Activated naive CD4-positive, alpha-beta T cell treated with anti-CD3 and anti-CD28 coated beads, Interleukin-2, amount 50 U/mL, for 16 hours (primary cell): ENCODE data around the gene CABP7.

ENCODE experiments used
- DNase-seq: peaks from one replicate; pipeline ENCODE4 v3.0.0-alpha.2; 2020

The CABP7 gene

GRCh38 chr22:29702000-29702930 is 17.5 kb upstream of the CABP7 start:
- no peak for DNase-seq

- DNase-seq, result no peak
These were observed 16.8 kb upstream of the CABP7 start for GRCh38 chr22:29702931-29703501.

GRCh38 chr22:29703569-29704195 is 16.1 kb upstream of the CABP7 start:
- no peak for DNase-seq

- no peak for DNase-seq
These were observed 15.1 kb upstream of the CABP7 start for GRCh38 chr22:29704528-29705285.

- DNase-seq, result no peak
These were observed 14.2 kb upstream of the CABP7 start for GRCh38 chr22:29705651-29706050.

- no peak for DNase-seq
These were observed 13.3 kb upstream of the CABP7 start for GRCh38 chr22:29706486-29706885.

GRCh38 chr22:29707010-29707409 is 12.8 kb upstream of the CABP7 start:
- DNase-seq, result no peak

- no peak for DNase-seq
These were observed 12.3 kb upstream of the CABP7 start for GRCh38 chr22:29707471-29707870.

GRCh38 chr22:29710193-29710592 is 9.6 kb upstream of the CABP7 start:
- no peak for DNase-seq

GRCh38 chr22:29710922-29711593 is 8.7 kb upstream of the CABP7 start:
- no peak for DNase-seq

- no peak for DNase-seq
These were observed 7.7 kb upstream of the CABP7 start for GRCh38 chr22:29712119-29712518.

GRCh38 chr22:29713156-29713727 is 6.6 kb upstream of the CABP7 start:
- no peak for DNase-seq

- no peak for DNase-seq
These were observed 4.6 kb upstream of the CABP7 start for GRCh38 chr22:29715240-29715639.

GRCh38 chr22:29715705-29716104 is 4.1 kb upstream of the CABP7 start:
- no peak for DNase-seq

- no peak for DNase-seq
These were observed 2.8 kb upstream of the CABP7 start for GRCh38 chr22:29716814-29717545.

- DNase-seq, result no peak
These were observed 2.0 kb upstream of the CABP7 start for GRCh38 chr22:29717789-29718188.

- DNase-seq, result no peak
These were observed 579 bp upstream of the CABP7 start for GRCh38 chr22:29718949-29719898.

GRCh38 chr22:29720811-29721323 is 1.1 kb downstream of the CABP7 start:
- DNase-seq, result no peak

GRCh38 chr22:29722151-29722550 is 2.3 kb downstream of the CABP7 start:
- DNase-seq, result no peak

- DNase-seq, result no peak
These were observed 2.8 kb downstream of the CABP7 start for GRCh38 chr22:29722587-29722986.
